Measurements from ENCODE around the gene NBAS.

The NBAS gene

GRCh38 chr2:15557887-15558311 lies 3.2 kb downstream of the NBAS start:
- TF ChIP-seq CTCF (conservative IDR thresholded peaks at IDR 0.05; ENCODE audit: low read length): no peak
- DNase-seq (ENCODE audit: low read depth): no peak
- H3K4me3 ChIP-seq (ENCODE audit: low read length): no peak overlapping the region

- H3K4me3 ChIP-seq (ENCODE audit: low read length): no peak overlapping the region
- no peak for DNase-seq (ENCODE audit: low read depth)
- TF ChIP-seq CTCF (conservative IDR thresholded peaks at IDR 0.05; ENCODE audit: low read length): no peak
Measured at GRCh38 chr2:15556311-15556930, 4.7 kb downstream of the NBAS start.

- no peak for TF ChIP-seq CTCF (conservative IDR thresholded peaks at IDR 0.05; ENCODE audit: low read length)
- H3K4me3 ChIP-seq (ENCODE audit: low read length): no peak overlapping the region
- DNase-seq (ENCODE audit: low read depth): no peak
Measured at GRCh38 chr2:15555760-15556193, 5.4 kb downstream of the NBAS start.

- TF ChIP-seq CTCF (conservative IDR thresholded peaks at IDR 0.05; ENCODE audit: low read length): no peak
- no peak overlapping the region for H3K4me3 ChIP-seq (ENCODE audit: low read length)
- peak; percentile 19 for DNase-seq (ENCODE audit: low read depth)
Measured at GRCh38 chr2:15554525-15555218, 6.5 kb downstream of the NBAS start.

- no peak for DNase-seq (ENCODE audit: low read depth)
- H3K4me3 ChIP-seq (ENCODE audit: low read length): no peak overlapping the region
- TF ChIP-seq CTCF (conservative IDR thresholded peaks at IDR 0.05; ENCODE audit: low read length): no peak
Measured at GRCh38 chr2:15553951-15554350, 7.2 kb downstream of the NBAS start.

GRCh38 chr2:15553519-15553918 lies 7.6 kb downstream of the NBAS start:
- TF ChIP-seq CTCF (conservative IDR thresholded peaks at IDR 0.05; ENCODE audit: low read length): no peak
- no peak overlapping the region for H3K4me3 ChIP-seq (ENCODE audit: low read length)
- DNase-seq (ENCODE audit: low read depth): no peak

- TF ChIP-seq CTCF (conservative IDR thresholded peaks at IDR 0.05; ENCODE audit: low read length): no peak
- no peak for DNase-seq (ENCODE audit: low read depth)
- H3K4me3 ChIP-seq (ENCODE audit: low read length): no peak overlapping the region
Measured at GRCh38 chr2:15548974-15549373, 12.2 kb downstream of the NBAS start.
